T-helper 2 cell treated with Interferon-gamma antibody and Interleukin-4, amounts not matched to agents 5 μg/mL and 100 μg/mL, for 36 hours (primary cell): ENCODE data around the gene GLS.
A peak's percentile ranks its signal among the peaks of the same experiment; 100 is the strongest.

Source experiments
- DNase-seq: peaks from one replicate; pipeline ENCODE4 v3.0.0; 2021; ENCODE audit warnings: low spot score
- H3K27ac Mint-ChIP-seq: one replicate; pipeline ENCODE4 v1.8.0; 2021; ENCODE audit warnings: mild to moderate bottlenecking, mixed read lengths
- H3K27me3 Mint-ChIP-seq: one replicate; pipeline ENCODE4 v1.8.0; 2021; ENCODE audit warnings: low read depth, mixed read lengths
- H3K36me3 Mint-ChIP-seq: one replicate; pipeline ENCODE4 v1.8.0; 2021; ENCODE audit warnings: low read depth, mixed read lengths
- H3K4me1 Mint-ChIP-seq: one replicate; pipeline ENCODE4 v1.8.0; 2021; ENCODE audit warnings: low read depth, mixed read lengths
- H3K4me3 Mint-ChIP-seq: one replicate; pipeline ENCODE4 v1.8.0; 2022; ENCODE audit warnings: mild to moderate bottlenecking, moderate library complexity, mixed read lengths
- H3K9me3 Mint-ChIP-seq: one replicate; pipeline ENCODE4 v1.8.0; 2021; ENCODE audit warnings: mixed read lengths

GLS gene

GRCh38 chr2:190910341-190911136, 29.9 kb downstream of the GLS start:
- peaks cover 37% of the 10 kb centered on the region for H3K36me3 Mint-ChIP-seq
- no peak for DNase-seq
- H3K9me3 Mint-ChIP-seq, result no peaks in the 10 kb centered on the region
- H3K27ac Mint-ChIP-seq, result no peak overlapping the region
- no peak overlapping the region for H3K4me3 Mint-ChIP-seq
- peaks cover 27% of the 10 kb centered on the region for H3K4me1 Mint-ChIP-seq
- no peaks in the 10 kb centered on the region for H3K27me3 Mint-ChIP-seq

- H3K36me3 Mint-ChIP-seq, result peaks cover 44% of the 10 kb centered on the region
- peak overlapping the region; percentile 40 for H3K4me3 Mint-ChIP-seq
- H3K27me3 Mint-ChIP-seq, result no peaks in the 10 kb centered on the region
- H3K27ac Mint-ChIP-seq, result peak overlapping the region; percentile 76
- no peaks in the 10 kb centered on the region for H3K9me3 Mint-ChIP-seq
- peak; percentile 17 for DNase-seq
- peaks cover 36% of the 10 kb centered on the region for H3K4me1 Mint-ChIP-seq
Observed at GRCh38 chr2:190911813-190912212, 31.2 kb downstream of the GLS start.

GRCh38 chr2:190912726-190913125, 32.1 kb downstream of the GLS start:
- no peak for DNase-seq
- H3K36me3 Mint-ChIP-seq, result peaks cover 49% of the 10 kb centered on the region

GRCh38 chr2:190913725-190914124, 33.1 kb downstream of the GLS start:
- no peak for DNase-seq
- Mint-ChIP-seq H3K27me3 (no peaks in the 10 kb centered on the region), H3K4me3 (no peak overlapping the region), H3K36me3 (peaks cover 56% of the 10 kb centered on the region), H3K9me3 (no peaks in the 10 kb centered on the region), H3K27ac (no peak overlapping the region), H3K4me1 (peaks cover 53% of the 10 kb centered on the region)

More at GRCh38 chr2:190912726-190913125, 32.1 kb downstream of the GLS start:
- no peak overlapping the region for H3K4me3 Mint-ChIP-seq
- no peaks in the 10 kb centered on the region for H3K27me3 Mint-ChIP-seq
- no peaks in the 10 kb centered on the region for H3K9me3 Mint-ChIP-seq
- H3K27ac Mint-ChIP-seq, result no peak overlapping the region
- H3K4me1 Mint-ChIP-seq, result peaks cover 45% of the 10 kb centered on the region

GRCh38 chr2:190916829-190917228, 36.2 kb downstream of the GLS start:
- Mint-ChIP-seq H3K36me3 (peaks cover 53% of the 10 kb centered on the region), H3K4me1 (peaks cover 43% of the 10 kb centered on the region), H3K27ac (peak overlapping the region; percentile 21), H3K4me3 (peak overlapping the region; percentile 18), H3K9me3 (no peaks in the 10 kb centered on the region), H3K27me3 (no peaks in the 10 kb centered on the region)
- no peak for DNase-seq

- no peak overlapping the region for H3K4me3 Mint-ChIP-seq
- H3K27ac Mint-ChIP-seq, result no peak overlapping the region
- no peak for DNase-seq
- peaks cover 59% of the 10 kb centered on the region for H3K36me3 Mint-ChIP-seq
- H3K9me3 Mint-ChIP-seq, result no peaks in the 10 kb centered on the region
- peaks cover 39% of the 10 kb centered on the region for H3K4me1 Mint-ChIP-seq
- H3K27me3 Mint-ChIP-seq, result no peaks in the 10 kb centered on the region
Observed at GRCh38 chr2:190920085-190920484, 39.5 kb downstream of the GLS start.

- Mint-ChIP-seq H3K4me1 (peaks cover 21% of the 10 kb centered on the region), H3K9me3 (no peaks in the 10 kb centered on the region), H3K36me3 (peaks cover 57% of the 10 kb centered on the region), H3K4me3 (no peak overlapping the region), H3K27ac (no peak overlapping the region), H3K27me3 (no peaks in the 10 kb centered on the region)
- DNase-seq, result no peak
Observed at GRCh38 chr2:190922376-190922775, 41.8 kb downstream of the GLS start.

GRCh38 chr2:190927301-190927700, 46.7 kb downstream of the GLS start:
- Mint-ChIP-seq H3K27me3 (no peaks in the 10 kb centered on the region), H3K4me3 (no peak overlapping the region), H3K36me3 (peaks cover 58% of the 10 kb centered on the region), H3K27ac (no peak overlapping the region), H3K4me1 (peaks cover 7% of the 10 kb centered on the region), H3K9me3 (no peaks in the 10 kb centered on the region)
- DNase-seq, result no peak

- Mint-ChIP-seq H3K4me1 (peaks cover 3% of the 10 kb centered on the region), H3K27me3 (no peaks in the 10 kb centered on the region), H3K27ac (no peak overlapping the region), H3K4me3 (no peak overlapping the region), H3K36me3 (peaks cover 51% of the 10 kb centered on the region), H3K9me3 (no peaks in the 10 kb centered on the region)
- DNase-seq, result no peak
Observed at GRCh38 chr2:190929919-190930318, 49.3 kb downstream of the GLS start.

- Mint-ChIP-seq H3K4me3 (no peak overlapping the region), H3K4me1 (peaks cover 3% of the 10 kb centered on the region), H3K27me3 (no peaks in the 10 kb centered on the region), H3K9me3 (no peaks in the 10 kb centered on the region), H3K27ac (no peak overlapping the region), H3K36me3 (peaks cover 48% of the 10 kb centered on the region)
- no peak for DNase-seq
Observed at GRCh38 chr2:190930411-190930810, 49.8 kb downstream of the GLS start.

- Mint-ChIP-seq H3K27ac (no peak overlapping the region), H3K4me3 (no peak overlapping the region), H3K9me3 (no peaks in the 10 kb centered on the region), H3K27me3 (no peaks in the 10 kb centered on the region), H3K36me3 (peaks cover 39% of the 10 kb centered on the region), H3K4me1 (peaks cover 3% of the 10 kb centered on the region)
- DNase-seq, result no peak
Observed at GRCh38 chr2:190932514-190932913, 51.9 kb downstream of the GLS start.

GRCh38 chr2:190933361-190933760, 52.7 kb downstream of the GLS start:
- H3K27me3 Mint-ChIP-seq, result no peaks in the 10 kb centered on the region
- H3K9me3 Mint-ChIP-seq, result no peaks in the 10 kb centered on the region
- peaks cover 3% of the 10 kb centered on the region for H3K4me1 Mint-ChIP-seq
- no peak overlapping the region for H3K4me3 Mint-ChIP-seq
- no peak overlapping the region for H3K27ac Mint-ChIP-seq
- no peak for DNase-seq
- H3K36me3 Mint-ChIP-seq, result peaks cover 36% of the 10 kb centered on the region

GRCh38 chr2:190935054-190935453, 54.4 kb downstream of the GLS start:
- H3K36me3 Mint-ChIP-seq, result peaks cover 27% of the 10 kb centered on the region
- no peak overlapping the region for H3K4me3 Mint-ChIP-seq
- no peaks in the 10 kb centered on the region for H3K9me3 Mint-ChIP-seq
- H3K4me1 Mint-ChIP-seq, result peaks cover 3% of the 10 kb centered on the region
- no peak overlapping the region for H3K27ac Mint-ChIP-seq
- H3K27me3 Mint-ChIP-seq, result no peaks in the 10 kb centered on the region
- DNase-seq, result no peak

GRCh38 chr2:190938771-190939335, 58.2 kb downstream of the GLS start:
- Mint-ChIP-seq H3K27ac (no peak overlapping the region), H3K36me3 (peaks cover 15% of the 10 kb centered on the region), H3K4me1 (peaks cover 3% of the 10 kb centered on the region), H3K4me3 (no peak overlapping the region), H3K9me3 (no peaks in the 10 kb centered on the region), H3K27me3 (no peaks in the 10 kb centered on the region)
- DNase-seq, result no peak
